WTC11 (cell line): ENCODE results near the gene BCAR3. TPM values are rescaled to one million over a fixed set of nuclear protein-coding genes. Genes with fewer than 3 reads are reported as not detected.
A peak's percentile ranks its signal among the peaks of the same experiment; 100 is the strongest.

Experiments used
- ATAC-seq: fragments of 200-7000 bp; cut with Tn5 transposase; 2 replicates; pipeline ENCODE4 v1.10.0; 2021; ENCODE audit warnings: mild to moderate bottlenecking, moderate library complexity
- CTCF ChIA-PET: fragments of 300-600 bp; sonication (Branson Sonifier 250); formaldehyde crosslinking; loops from one replicate; lab custom pipeline; 2021; ENCODE audit warnings: antibody characterized with exemption; lab: Charles Lee
- POLR2A ChIA-PET: fragments of 350-600 bp; sonication (Branson Sonifier 250); formaldehyde crosslinking; loops from one replicate; lab custom pipeline; 2021; ENCODE audit warnings: antibody characterized with exemption; lab: Charles Lee
- DNase-seq: peaks from one replicate; pipeline ENCODE4 v3.0.0; 2021; ENCODE audit warnings: low spot score
- H3K27ac Mint-ChIP-seq: 2 replicates; pipeline ENCODE4 v1.8.0; 2021; ENCODE audit warnings: mixed read lengths
- H3K27me3 Mint-ChIP-seq: 2 replicates; pipeline ENCODE4 v1.8.0; 2021; ENCODE audit warnings: low read depth, mild to moderate bottlenecking, moderate library complexity, mixed read lengths
- H3K36me3 Mint-ChIP-seq: 2 replicates; pipeline ENCODE4 v1.8.0; 2021; ENCODE audit warnings: mixed read lengths
- H3K4me1 Mint-ChIP-seq: 2 replicates; pipeline ENCODE4 v1.8.0; 2022; ENCODE audit warnings: mixed read lengths
- H3K4me3 Mint-ChIP-seq: 2 replicates; pipeline ENCODE4 v1.8.0; 2021; ENCODE audit warnings: mild to moderate bottlenecking, moderate library complexity, mixed read lengths
- H3K9me3 Mint-ChIP-seq: 2 replicates; pipeline ENCODE4 v1.8.0; 2021; ENCODE audit warnings: mixed read lengths
- CTCF ChIP-seq: fragments of 200-600 bp; IDR thresholded peaks from 2 replicates; pipeline ENCODE4 v1.8.0; 2022; ENCODE audit warnings: antibody characterized with exemption
- GTF2I ChIP-seq: fragments of 250-450 bp; sonication (Bioruptor Pico); conservative IDR thresholded peaks from 2 replicates; pipeline ENCODE4 v1.4.0; 2021; ENCODE audit warnings: mild to moderate bottlenecking
- IRF1 ChIP-seq: sonication (generic); formaldehyde crosslinking; IDR thresholded peaks from 2 replicates; pipeline ENCODE4 v1.8.0; 2023; ENCODE audit warnings: missing genetic modification reagents
- JAZF1 ChIP-seq: fragments of 250-450 bp; sonication (Bioruptor Pico); IDR thresholded peaks from 2 replicates; pipeline ENCODE4 v1.9.0; 2021; ENCODE audit warnings: moderate library complexity, mild to moderate bottlenecking, inconsistent platforms
- MAX ChIP-seq: sonication (generic); formaldehyde crosslinking; IDR thresholded peaks from 2 replicates; pipeline ENCODE4 v1.8.0; 2022; ENCODE audit warnings: mild to moderate bottlenecking, missing genetic modification reagents
- NFATC4 ChIP-seq: fragments of 250-450 bp; sonication (Bioruptor Pico); IDR thresholded peaks from 2 replicates; pipeline ENCODE4 v1.9.0; 2021; ENCODE audit warnings: mild to moderate bottlenecking
- PRRX2 ChIP-seq: fragments of 250-450 bp; sonication (Bioruptor Pico); IDR thresholded peaks from 2 replicates; pipeline ENCODE4 v1.8.0; 2021; ENCODE audit warnings: mild to moderate bottlenecking
- SP1 ChIP-seq: sonication (generic); formaldehyde crosslinking; conservative IDR thresholded peaks from 2 replicates; pipeline ENCODE4 v1.8.1; 2022; ENCODE audit warnings: missing genetic modification reagents
- TCF7 ChIP-seq: sonication (generic); formaldehyde crosslinking; IDR thresholded peaks from 2 replicates; pipeline ENCODE4 v1.8.0; 2022; ENCODE audit warnings: mild to moderate bottlenecking, low read depth, missing genetic modification reagents, moderate library complexity
- total RNA-seq: library from RNA; stranded (reverse); gene quantifications from 3 replicates; pipeline ENCODE4 v1.2.3, GENCODE V29; 2021
- TF ChIP-seq, protein P1 (sequence below): sonication (generic); formaldehyde crosslinking; IDR thresholded peaks from 2 replicates; pipeline ENCODE4 v1.8.1; 2022; ENCODE audit warnings: low read depth, mild to moderate bottlenecking, moderate library complexity, missing genetic modification reagents, borderline replicate concordance
- TF ChIP-seq, protein P2 (sequence below): fragments of 250-450 bp; sonication (Bioruptor Pico); IDR thresholded peaks from 2 replicates; pipeline ENCODE4 v1.9.0; 2021; ENCODE audit warnings: mild to moderate bottlenecking, borderline replicate concordance
- TF ChIP-seq, protein P3 (sequence below): sonication (generic); formaldehyde crosslinking; IDR thresholded peaks from 2 replicates; pipeline ENCODE4 v1.8.0; 2022; ENCODE audit warnings: missing genetic modification reagents
- TF ChIP-seq, protein P4 (sequence below): sonication (generic); formaldehyde crosslinking; IDR thresholded peaks from 2 replicates; pipeline ENCODE4 v1.8.1; 2023; ENCODE audit warnings: mild to moderate bottlenecking, missing genetic modification reagents
- TF ChIP-seq, protein P5 (sequence below): sonication (generic); formaldehyde crosslinking; IDR thresholded peaks from 2 replicates; pipeline ENCODE4 v1.8.1; 2023; ENCODE audit warnings: mild to moderate bottlenecking, missing genetic modification reagents
- TF ChIP-seq, protein P6 (sequence below): sonication (generic); formaldehyde crosslinking; IDR thresholded peaks from 2 replicates; pipeline ENCODE4 v1.8.1; 2022; ENCODE audit warnings: mild to moderate bottlenecking, missing genetic modification reagents, moderate library complexity, borderline replicate concordance

BCAR3 gene
- total RNA-seq, 1 experiment from 2014 or later: 14.8 TPM

DNA sequence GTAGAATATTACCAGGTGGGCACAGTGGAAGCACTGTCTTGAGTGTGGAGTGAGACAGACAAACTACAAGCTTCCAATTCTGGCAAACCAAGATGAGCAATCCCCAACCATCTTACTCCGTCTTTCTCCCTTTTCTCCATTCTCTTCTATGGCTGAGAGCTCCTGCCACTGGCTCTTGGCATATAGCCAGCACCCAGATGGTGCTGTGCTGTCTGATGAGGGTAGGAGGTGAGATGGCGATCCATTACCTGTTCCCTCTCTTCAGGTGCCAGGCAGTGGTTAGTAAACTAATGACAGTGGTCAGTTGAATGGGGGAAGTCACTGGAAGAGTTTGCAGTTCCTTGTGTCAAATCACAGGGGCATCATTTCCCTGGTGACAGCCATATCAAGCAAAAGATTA, 125.3 kb downstream of the BCAR3 start:
- H3K4me3 Mint-ChIP-seq: no peak overlapping the region
- ChIA-PET CTCF (no interaction called here), POLR2A (no interaction called here)
- TF ChIP-seq, protein P1, sequence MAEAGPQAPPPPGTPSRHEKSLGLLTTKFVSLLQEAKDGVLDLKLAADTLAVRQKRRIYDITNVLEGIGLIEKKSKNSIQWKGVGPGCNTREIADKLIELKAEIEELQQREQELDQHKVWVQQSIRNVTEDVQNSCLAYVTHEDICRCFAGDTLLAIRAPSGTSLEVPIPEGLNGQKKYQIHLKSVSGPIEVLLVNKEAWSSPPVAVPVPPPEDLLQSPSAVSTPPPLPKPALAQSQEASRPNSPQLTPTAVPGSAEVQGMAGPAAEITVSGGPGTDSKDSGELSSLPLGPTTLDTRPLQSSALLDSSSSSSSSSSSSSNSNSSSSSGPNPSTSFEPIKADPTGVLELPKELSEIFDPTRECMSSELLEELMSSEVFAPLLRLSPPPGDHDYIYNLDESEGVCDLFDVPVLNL (CRISPR knock-in tag): no peak
- TF ChIP-seq, all 79 proteins: peak for 0
- Mint-ChIP-seq H3K27ac (no peak overlapping the region), H3K36me3 (peaks cover 36% of the 10 kb centered on the region), H3K27me3 (no peaks in the 10 kb centered on the region), H3K9me3 (peaks cover 6% of the 10 kb centered on the region; the same call in 1 of the 2 replicates), H3K4me1 (peaks cover 23% of the 10 kb centered on the region)
- ATAC-seq: no peak
- no peak for DNase-seq

DNA sequence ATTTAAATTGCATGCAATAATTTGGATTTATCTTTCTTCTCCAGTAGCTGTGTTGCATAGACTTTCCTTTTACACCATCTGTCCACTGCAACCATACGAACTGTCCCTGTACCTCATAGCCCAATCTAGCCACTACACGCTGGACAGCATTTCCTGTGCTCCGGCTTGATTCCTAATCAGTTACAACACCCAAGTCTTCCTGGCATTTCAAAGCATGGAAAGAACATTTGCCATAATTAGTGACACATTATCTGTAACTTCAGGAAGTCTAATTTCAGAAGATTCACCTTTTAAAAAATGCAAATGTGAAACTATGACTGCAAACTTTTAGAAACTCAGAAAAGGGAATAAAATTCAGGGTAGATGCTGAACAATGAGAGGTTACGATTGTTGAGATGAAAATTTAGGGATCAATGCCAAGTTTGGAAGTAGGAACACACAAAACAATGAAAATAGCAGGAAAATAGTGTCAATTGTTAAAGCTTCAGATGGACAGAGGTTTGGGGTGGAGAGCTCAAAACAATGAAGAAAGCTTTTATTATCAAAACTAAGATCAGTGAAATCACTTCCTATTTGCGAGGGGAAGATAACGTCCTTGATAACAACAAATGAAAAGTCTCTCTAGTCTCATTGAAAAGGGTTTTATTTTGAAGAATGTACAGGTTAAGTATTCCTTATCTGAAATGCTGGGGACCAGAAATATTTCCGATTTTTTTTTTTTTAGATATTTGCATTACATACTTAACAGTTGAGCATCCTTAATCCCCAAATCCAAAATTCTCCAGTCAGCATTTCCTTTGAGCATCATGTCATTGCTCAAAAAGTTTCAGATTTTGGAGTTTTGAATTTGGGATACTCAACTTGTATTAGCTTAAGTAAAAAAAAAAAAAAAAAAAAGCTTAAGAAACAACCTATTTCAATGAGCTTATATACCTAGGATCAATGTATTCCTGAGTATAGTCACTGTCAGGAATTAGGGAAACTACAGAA, 126.5 kb downstream of the BCAR3 start:
- H3K27me3 Mint-ChIP-seq: no peaks in the 10 kb centered on the region
- H3K27ac Mint-ChIP-seq: peak overlapping the region; percentile 25; the same call in 1 of the 2 replicates
- peaks cover 6% of the 10 kb centered on the region; the same call in 1 of the 2 replicates for H3K9me3 Mint-ChIP-seq
- POLR2A ChIA-PET: no interaction called here
- TF ChIP-seq, protein P2, sequence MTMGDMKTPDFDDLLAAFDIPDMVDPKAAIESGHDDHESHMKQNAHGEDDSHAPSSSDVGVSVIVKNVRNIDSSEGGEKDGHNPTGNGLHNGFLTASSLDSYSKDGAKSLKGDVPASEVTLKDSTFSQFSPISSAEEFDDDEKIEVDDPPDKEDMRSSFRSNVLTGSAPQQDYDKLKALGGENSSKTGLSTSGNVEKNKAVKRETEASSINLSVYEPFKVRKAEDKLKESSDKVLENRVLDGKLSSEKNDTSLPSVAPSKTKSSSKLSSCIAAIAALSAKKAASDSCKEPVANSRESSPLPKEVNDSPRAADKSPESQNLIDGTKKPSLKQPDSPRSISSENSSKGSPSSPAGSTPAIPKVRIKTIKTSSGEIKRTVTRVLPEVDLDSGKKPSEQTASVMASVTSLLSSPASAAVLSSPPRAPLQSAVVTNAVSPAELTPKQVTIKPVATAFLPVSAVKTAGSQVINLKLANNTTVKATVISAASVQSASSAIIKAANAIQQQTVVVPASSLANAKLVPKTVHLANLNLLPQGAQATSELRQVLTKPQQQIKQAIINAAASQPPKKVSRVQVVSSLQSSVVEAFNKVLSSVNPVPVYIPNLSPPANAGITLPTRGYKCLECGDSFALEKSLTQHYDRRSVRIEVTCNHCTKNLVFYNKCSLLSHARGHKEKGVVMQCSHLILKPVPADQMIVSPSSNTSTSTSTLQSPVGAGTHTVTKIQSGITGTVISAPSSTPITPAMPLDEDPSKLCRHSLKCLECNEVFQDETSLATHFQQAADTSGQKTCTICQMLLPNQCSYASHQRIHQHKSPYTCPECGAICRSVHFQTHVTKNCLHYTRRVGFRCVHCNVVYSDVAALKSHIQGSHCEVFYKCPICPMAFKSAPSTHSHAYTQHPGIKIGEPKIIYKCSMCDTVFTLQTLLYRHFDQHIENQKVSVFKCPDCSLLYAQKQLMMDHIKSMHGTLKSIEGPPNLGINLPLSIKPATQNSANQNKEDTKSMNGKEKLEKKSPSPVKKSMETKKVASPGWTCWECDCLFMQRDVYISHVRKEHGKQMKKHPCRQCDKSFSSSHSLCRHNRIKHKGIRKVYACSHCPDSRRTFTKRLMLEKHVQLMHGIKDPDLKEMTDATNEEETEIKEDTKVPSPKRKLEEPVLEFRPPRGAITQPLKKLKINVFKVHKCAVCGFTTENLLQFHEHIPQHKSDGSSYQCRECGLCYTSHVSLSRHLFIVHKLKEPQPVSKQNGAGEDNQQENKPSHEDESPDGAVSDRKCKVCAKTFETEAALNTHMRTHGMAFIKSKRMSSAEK: no peak
- TF ChIP-seq, protein P3, sequence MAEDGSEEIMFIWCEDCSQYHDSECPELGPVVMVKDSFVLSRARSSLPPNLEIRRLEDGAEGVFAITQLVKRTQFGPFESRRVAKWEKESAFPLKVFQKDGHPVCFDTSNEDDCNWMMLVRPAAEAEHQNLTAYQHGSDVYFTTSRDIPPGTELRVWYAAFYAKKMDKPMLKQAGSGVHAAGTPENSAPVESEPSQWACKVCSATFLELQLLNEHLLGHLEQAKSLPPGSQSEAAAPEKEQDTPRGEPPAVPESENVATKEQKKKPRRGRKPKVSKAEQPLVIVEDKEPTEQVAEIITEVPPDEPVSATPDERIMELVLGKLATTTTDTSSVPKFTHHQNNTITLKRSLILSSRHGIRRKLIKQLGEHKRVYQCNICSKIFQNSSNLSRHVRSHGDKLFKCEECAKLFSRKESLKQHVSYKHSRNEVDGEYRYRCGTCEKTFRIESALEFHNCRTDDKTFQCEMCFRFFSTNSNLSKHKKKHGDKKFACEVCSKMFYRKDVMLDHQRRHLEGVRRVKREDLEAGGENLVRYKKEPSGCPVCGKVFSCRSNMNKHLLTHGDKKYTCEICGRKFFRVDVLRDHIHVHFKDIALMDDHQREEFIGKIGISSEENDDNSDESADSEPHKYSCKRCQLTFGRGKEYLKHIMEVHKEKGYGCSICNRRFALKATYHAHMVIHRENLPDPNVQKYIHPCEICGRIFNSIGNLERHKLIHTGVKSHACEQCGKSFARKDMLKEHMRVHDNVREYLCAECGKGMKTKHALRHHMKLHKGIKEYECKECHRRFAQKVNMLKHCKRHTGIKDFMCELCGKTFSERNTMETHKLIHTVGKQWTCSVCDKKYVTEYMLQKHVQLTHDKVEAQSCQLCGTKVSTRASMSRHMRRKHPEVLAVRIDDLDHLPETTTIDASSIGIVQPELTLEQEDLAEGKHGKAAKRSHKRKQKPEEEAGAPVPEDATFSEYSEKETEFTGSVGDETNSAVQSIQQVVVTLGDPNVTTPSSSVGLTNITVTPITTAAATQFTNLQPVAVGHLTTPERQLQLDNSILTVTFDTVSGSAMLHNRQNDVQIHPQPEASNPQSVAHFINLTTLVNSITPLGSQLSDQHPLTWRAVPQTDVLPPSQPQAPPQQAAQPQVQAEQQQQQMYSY: no peak
- TF ChIP-seq GTF2I (CRISPR knock-in tag): no peak
- TF ChIP-seq JAZF1 (CRISPR knock-in tag): no peak
- TF ChIP-seq, protein P4, sequence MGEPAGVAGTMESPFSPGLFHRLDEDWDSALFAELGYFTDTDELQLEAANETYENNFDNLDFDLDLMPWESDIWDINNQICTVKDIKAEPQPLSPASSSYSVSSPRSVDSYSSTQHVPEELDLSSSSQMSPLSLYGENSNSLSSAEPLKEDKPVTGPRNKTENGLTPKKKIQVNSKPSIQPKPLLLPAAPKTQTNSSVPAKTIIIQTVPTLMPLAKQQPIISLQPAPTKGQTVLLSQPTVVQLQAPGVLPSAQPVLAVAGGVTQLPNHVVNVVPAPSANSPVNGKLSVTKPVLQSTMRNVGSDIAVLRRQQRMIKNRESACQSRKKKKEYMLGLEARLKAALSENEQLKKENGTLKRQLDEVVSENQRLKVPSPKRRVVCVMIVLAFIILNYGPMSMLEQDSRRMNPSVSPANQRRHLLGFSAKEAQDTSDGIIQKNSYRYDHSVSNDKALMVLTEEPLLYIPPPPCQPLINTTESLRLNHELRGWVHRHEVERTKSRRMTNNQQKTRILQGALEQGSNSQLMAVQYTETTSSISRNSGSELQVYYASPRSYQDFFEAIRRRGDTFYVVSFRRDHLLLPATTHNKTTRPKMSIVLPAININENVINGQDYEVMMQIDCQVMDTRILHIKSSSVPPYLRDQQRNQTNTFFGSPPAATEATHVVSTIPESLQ (CRISPR knock-in tag): no peak
- TF ChIP-seq IRF1 (CRISPR knock-in tag): no peak
- no peak for TF ChIP-seq TCF7
- TF ChIP-seq, protein P5, sequence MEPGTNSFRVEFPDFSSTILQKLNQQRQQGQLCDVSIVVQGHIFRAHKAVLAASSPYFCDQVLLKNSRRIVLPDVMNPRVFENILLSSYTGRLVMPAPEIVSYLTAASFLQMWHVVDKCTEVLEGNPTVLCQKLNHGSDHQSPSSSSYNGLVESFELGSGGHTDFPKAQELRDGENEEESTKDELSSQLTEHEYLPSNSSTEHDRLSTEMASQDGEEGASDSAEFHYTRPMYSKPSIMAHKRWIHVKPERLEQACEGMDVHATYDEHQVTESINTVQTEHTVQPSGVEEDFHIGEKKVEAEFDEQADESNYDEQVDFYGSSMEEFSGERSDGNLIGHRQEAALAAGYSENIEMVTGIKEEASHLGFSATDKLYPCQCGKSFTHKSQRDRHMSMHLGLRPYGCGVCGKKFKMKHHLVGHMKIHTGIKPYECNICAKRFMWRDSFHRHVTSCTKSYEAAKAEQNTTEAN (CRISPR knock-in tag): no peak
- TF ChIP-seq CTCF: no peak
- TF ChIP-seq SP1 (CRISPR knock-in tag): no peak
- no peak for TF ChIP-seq PRRX2 (CRISPR knock-in tag)
- TF ChIP-seq, protein P6, sequence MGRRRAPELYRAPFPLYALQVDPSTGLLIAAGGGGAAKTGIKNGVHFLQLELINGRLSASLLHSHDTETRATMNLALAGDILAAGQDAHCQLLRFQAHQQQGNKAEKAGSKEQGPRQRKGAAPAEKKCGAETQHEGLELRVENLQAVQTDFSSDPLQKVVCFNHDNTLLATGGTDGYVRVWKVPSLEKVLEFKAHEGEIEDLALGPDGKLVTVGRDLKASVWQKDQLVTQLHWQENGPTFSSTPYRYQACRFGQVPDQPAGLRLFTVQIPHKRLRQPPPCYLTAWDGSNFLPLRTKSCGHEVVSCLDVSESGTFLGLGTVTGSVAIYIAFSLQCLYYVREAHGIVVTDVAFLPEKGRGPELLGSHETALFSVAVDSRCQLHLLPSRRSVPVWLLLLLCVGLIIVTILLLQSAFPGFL (CRISPR knock-in tag): no peak
- no peak for TF ChIP-seq MAX (CRISPR knock-in tag)
- no peak for TF ChIP-seq NFATC4 (CRISPR knock-in tag)
- peaks cover 27% of the 10 kb centered on the region for H3K4me1 Mint-ChIP-seq
- ATAC-seq: no peak
- H3K36me3 Mint-ChIP-seq: peaks cover 31% of the 10 kb centered on the region
- CTCF ChIA-PET: interaction anchor here (1.0 kb wide), 1 partner anchor 250 kb away, joined by 3 read pairs; no protein-coding TSS in a partner anchor
- H3K4me3 Mint-ChIP-seq: no peak overlapping the region
- no peak for DNase-seq
